Sigmoid colon (tissue), 4 donors: ENCODE results near the gene USP32.

Experiments
- CTCF ChIP-seq, 4 experiments: fragments of 450-650 bp in 3 of 4; fragments of 200-600 bp in 1 of 4; IDR thresholded peaks; one replicate each; pipeline ENCODE4 v1.5.1; 2016 to 2019; ENCODE audit warnings: antibody characterized with exemption in 4 of 4, mild to moderate bottlenecking in 3 of 4, moderate library complexity in 2 of 4
- POLR2A ChIP-seq, 2 donors: fragments of 450-650 bp; IDR thresholded peaks; one replicate each; pipeline ENCODE4 v1.6.1; 2016; ENCODE audit warnings: antibody characterized with exemption in 2 of 2, mild to moderate bottlenecking in 2 of 2, moderate library complexity in 2 of 2
- POLR2AphosphoS5 ChIP-seq, 4 donors: sonication (generic); formaldehyde crosslinking; IDR thresholded peaks; one replicate each; pipeline ENCODE4 v1.6.1; 2017; ENCODE audit warnings: antibody characterized with exemption in 4 of 4

GRCh38 chr17:60292697-60293096 lies 99.2 kb downstream of the USP32 start:
- TF ChIP-seq CTCF (IDR thresholded peaks at IDR 0.05) = no peak
- TF ChIP-seq POLR2AphosphoS5 (IDR thresholded peaks at IDR 0.05) = no peak
- TF ChIP-seq POLR2A (IDR thresholded peaks at IDR 0.05) = no peak
